Thymus (tissue), 11 donors: ENCODE data around the gene DCDC2. TPM values are rescaled to one million over a fixed set of nuclear protein-coding genes. Genes with fewer than 3 reads are reported as not detected.
A peak's percentile ranks its signal among the peaks of the same experiment; 100 is the strongest.
"Not testable (repeated sequence)": the region's sequence is repeated elsewhere in the genome, so short reads cannot be mapped to it uniquely, and the experiment has no call there.

ENCODE experiments used
- DNase-seq, 9 donors: peaks; one replicate each; pipeline ENCODE4 v3.0.0-alpha.2; 2013; ENCODE audit warnings: low spot score in 9 of 9, low read depth in 6 of 9, missing footprints in 1 of 9
- H3K27ac ChIP-seq, 2 donors: one replicate each; pipeline ENCODE4 v1.5.1; 2013; ENCODE audit warnings: control low read depth in 1 of 2, low read depth in 1 of 2, low read length in 1 of 2, mild to moderate bottlenecking in 1 of 2, moderate library complexity in 1 of 2
- H3K27me3 ChIP-seq, 2 donors: one replicate each; pipeline ENCODE4 v1.5.1; 2013; ENCODE audit warnings: low read length in 1 of 2; ENCODE audit not compliant: control insufficient read depth in 2 of 2, insufficient read depth in 1 of 2
- H3K36me3 ChIP-seq, 2 donors: one replicate each; pipeline ENCODE4 v1.5.1; 2013; ENCODE audit warnings: low read length in 1 of 2, mild to moderate bottlenecking in 1 of 2, moderate library complexity in 1 of 2; ENCODE audit not compliant: control insufficient read depth in 2 of 2, insufficient read depth in 2 of 2
- H3K4me1 ChIP-seq, 2 donors: one replicate each; pipeline ENCODE4 v1.5.1; 2013; ENCODE audit warnings: low read length in 2 of 2; ENCODE audit not compliant: control insufficient read depth in 2 of 2, insufficient read depth in 2 of 2
- H3K4me3 ChIP-seq, 2 donors: one replicate each; pipeline ENCODE4 v1.5.1; 2013; ENCODE audit warnings: low read length in 2 of 2, control low read depth in 1 of 2, mild to moderate bottlenecking in 1 of 2
- H3K9me3 ChIP-seq, 2 donors: one replicate each; pipeline ENCODE4 v1.5.1; 2013; ENCODE audit warnings: low read length in 1 of 2, mild to moderate bottlenecking in 1 of 2; ENCODE audit not compliant: control insufficient read depth in 2 of 2, insufficient read depth in 1 of 2
- WGBS: extraction: QIAGEN DNeasy Blood & Tissue Kit; methylation state at CpG from one replicate; pipeline ENCODE4 v1.1.7; 2013; 5-methylcytosine and 5-hydroxymethylcytosine counted together
- polyA plus RNA-seq: library from polyadenylated mRNA; stranded (reverse); fragments of 200-250 nt; gene quantifications from one replicate; pipeline ENCODE4 v1.2.3, GENCODE V29; 2013
- total RNA-seq: library from RNA; stranded (reverse); fragments of 120-200 nt; gene quantifications from one replicate; pipeline ENCODE4 v1.2.4, GENCODE V29; 2013
- donor health status: healthy.

Gene DCDC2
- total and polyA plus RNA-seq, 2 donors, result 0.19 to 0.25 TPM

GRCh38 chr6:24287239-24287638 is 70.6 kb downstream of the DCDC2 start:
- Histone ChIP-seq H3K4me3 (no peak overlapping the region), H3K36me3 (no peaks in the 10 kb centered on the region), H3K27ac (no peak overlapping the region), H3K27me3 (no peaks in the 10 kb centered on the region), H3K9me3 (no peaks in the 10 kb centered on the region), H3K4me1 (no peaks in the 10 kb centered on the region)
- 90% methylated on average over 5 of the region's 5 CpGs for WGBS
- no peak for DNase-seq

- Histone ChIP-seq H3K36me3 (no peaks in the 10 kb centered on the region), H3K4me3 (no peak overlapping the region), H3K27me3 (no peaks in the 10 kb centered on the region), H3K9me3 (no peaks in the 10 kb centered on the region), H3K27ac (no peak overlapping the region), H3K4me1 (no peaks in the 10 kb centered on the region)
- DNase-seq, result no peak
- 96% methylated on average over 10 of the region's 10 CpGs for WGBS
These were observed 73.9 kb downstream of the DCDC2 start for GRCh38 chr6:24284006-24284405.

DNA sequence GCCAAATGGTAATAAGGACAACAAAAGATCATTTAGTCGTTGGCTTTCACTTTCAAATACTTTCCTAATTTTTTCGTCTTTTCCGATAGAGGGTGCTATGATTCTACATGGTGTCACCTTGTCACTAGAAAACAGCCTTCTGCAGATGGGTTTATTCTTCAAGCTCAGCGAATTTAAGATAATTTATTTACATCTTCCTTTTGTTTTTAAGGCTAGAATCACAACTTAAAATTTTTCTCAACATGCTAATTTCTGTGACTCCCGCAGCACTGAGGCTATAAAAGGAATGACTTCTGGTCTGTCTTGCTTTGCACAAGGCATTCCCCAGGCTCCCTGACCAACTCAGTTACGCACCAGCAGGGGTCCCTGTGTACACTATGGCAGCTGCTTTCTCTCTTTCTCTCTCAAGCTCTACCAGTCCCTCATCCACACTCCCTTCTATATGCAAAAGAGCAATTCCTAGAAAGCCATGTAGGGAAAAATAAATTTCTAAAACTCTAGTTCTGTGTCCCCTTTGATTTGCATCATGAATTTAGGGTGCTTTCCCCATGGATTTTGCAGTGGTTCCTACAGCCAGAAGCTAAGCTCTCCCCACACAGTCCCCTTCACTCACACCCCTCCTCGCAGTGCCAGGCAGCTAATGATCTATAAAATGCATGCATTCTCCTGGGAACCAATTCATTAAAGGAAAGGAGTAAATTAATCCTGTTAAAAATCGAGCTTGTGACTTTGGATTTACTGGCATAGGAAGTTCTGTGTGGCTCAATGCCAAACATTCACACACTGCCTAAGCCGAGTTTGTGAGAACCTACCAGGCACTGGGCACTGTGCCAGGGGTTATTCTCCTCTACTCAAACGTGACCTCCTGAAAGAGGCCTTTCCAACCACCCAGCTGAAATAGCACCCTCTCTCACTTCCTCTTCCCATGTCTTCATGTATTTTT is 74.5 kb downstream of the DCDC2 start:
- Histone ChIP-seq H3K4me1 (no peaks in the 10 kb centered on the region), H3K36me3 (no peaks in the 10 kb centered on the region), H3K27ac (no peak overlapping the region), H3K27me3 (no peaks in the 10 kb centered on the region), H3K4me3 (no peak overlapping the region), H3K9me3 (no peaks in the 10 kb centered on the region)
- DNase-seq, result peak; percentile 13 to 66 (median 36)
- 8% methylated on average over 10 of the region's 10 CpGs for WGBS

DNA sequence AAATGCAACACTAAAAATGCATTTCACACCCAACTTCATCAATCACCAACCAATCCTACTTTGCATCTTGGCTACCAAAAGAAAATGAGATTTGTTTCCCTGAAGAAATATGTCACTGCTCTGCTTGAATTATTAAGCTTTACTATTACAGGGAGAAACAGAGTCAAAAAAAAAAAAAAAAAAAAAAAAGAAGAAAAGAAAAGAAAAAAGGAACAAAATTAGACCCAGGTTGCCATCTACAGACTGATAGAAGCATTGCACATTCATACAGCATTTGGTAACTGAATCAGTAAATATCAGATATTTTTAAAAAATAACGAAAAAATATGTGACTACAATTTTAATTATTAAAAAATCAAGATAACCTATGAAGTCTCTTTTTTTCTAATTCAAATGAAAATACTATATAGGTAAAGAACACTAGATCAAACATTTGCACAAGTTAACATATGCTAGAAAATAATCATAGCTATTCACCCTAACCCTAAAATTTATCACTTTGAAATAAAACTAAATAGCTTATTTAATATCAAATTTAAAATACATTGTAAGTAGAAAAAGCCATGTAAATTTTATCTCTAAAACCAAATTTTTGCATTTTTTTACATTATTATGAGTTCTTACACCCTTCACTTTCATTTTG is 83.3 kb downstream of the DCDC2 start:
- peak in 1 of 9 donors; percentile 16 for DNase-seq
- Histone ChIP-seq H3K27me3 (no peaks in the 10 kb centered on the region), H3K4me3 (no peak overlapping the region), H3K27ac (no peak overlapping the region), H3K9me3 (no peaks in the 10 kb centered on the region), H3K36me3 (no peaks in the 10 kb centered on the region), H3K4me1 (no peaks in the 10 kb centered on the region)
- 5% methylated on average over 1 of the region's 1 CpG for WGBS

DNA sequence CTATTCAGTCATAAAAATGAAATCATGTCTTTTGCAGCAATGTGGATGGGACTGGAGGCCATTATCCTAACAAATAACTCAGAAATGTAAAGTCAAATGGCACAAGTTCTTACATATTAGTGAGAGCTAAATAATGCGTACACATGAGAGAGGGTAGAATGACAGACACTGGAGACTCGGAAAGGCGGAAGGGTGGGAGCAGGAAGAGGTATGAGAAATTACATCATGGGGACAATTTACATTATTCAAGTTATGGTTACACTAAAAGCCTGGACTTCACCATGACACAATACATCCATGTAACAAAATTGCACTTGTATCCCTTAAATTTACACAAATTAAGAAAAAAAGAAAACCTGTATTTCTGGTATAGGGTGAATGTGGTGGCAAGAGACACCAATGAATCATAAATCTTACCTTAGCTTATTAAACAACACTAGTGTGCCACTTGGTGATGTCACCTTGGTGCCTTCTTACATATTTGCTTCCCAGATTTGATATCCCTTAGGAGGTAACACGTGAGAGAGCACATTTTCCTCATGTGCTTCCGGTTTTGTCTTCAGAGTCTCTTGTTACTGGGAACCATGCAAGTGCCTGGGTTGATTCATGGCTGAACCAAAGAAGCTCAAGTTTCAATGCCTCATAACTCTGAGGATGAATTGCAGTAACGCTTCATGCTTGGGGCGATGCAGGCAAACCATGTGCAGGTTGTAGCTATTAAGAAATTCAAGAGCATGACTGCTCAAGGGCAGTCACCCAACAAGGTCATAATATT is 84.6 kb downstream of the DCDC2 start:
- peak in 1 of 9 donors; percentile 4 for DNase-seq
- no peaks in the 10 kb centered on the region for H3K27me3 ChIP-seq
- H3K4me1 ChIP-seq, result no peaks in the 10 kb centered on the region
- H3K4me3 ChIP-seq, result no peak overlapping the region
- no peaks in the 10 kb centered on the region for H3K36me3 ChIP-seq
- H3K9me3 ChIP-seq, result no peaks in the 10 kb centered on the region
- 88% methylated on average over 7 of the region's 7 CpGs for WGBS
- H3K27ac ChIP-seq, result no peak overlapping the region

DNA sequence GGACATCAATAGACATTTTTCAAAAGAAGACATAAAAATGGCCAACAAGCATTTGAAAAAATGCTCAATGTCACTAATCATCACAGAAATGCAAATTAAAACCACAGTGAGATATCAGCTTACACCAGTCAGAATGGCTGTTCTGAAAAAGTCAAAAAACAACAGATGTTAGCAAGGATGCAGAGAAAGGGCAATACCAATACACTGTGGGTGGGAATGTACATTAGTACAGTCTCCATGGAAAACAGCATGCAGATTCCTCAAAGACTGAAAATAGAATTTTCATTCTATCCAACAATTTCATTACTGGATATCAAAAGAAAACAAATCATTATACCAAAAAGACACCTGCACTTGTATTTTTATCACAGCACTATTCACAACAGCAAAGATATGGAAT is 85.3 kb downstream of the DCDC2 start:
- Histone ChIP-seq H3K27me3 (no peaks in the 10 kb centered on the region), H3K4me3 (no peak overlapping the region), H3K4me1 (no peaks in the 10 kb centered on the region), H3K9me3 (no peaks in the 10 kb centered on the region), H3K36me3 (no peaks in the 10 kb centered on the region), H3K27ac (no peak overlapping the region)
- DNase-seq, result no peak

GRCh38 chr6:24272148-24272547 is 85.7 kb downstream of the DCDC2 start:
- no peaks in the 10 kb centered on the region for H3K9me3 ChIP-seq
- no peak overlapping the region for H3K4me3 ChIP-seq
- no peak for DNase-seq
- 99% methylated on average over 1 of the region's 1 CpG for WGBS
- no peaks in the 10 kb centered on the region for H3K4me1 ChIP-seq
- no peak overlapping the region for H3K27ac ChIP-seq
- H3K36me3 ChIP-seq, result no peaks in the 10 kb centered on the region
- no peaks in the 10 kb centered on the region for H3K27me3 ChIP-seq

DNA sequence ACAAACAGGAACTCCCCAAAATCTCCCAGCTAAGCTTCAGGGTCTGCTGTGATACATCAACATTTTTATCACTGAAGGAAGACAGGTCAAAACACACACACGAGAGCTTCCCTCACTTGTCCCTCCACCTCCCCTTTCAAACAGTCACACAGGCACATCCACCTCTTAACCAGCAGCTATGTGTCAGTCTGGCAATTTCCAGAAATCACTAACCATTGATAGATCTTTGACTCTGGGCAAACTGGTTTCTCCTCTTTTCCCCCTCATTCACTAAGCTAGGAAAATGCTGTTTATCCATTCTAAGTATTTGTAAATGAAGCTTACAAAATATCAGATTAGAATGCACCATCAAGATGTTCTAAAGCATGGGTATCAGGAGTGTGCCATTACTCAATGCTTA is 87.8 kb downstream of the DCDC2 start:
- no peaks in the 10 kb centered on the region for H3K36me3 ChIP-seq
- H3K9me3 ChIP-seq, result no peaks in the 10 kb centered on the region
- 96% methylated on average over 1 of the region's 1 CpG for WGBS
- DNase-seq, result no peak
- no peaks in the 10 kb centered on the region for H3K27me3 ChIP-seq
- no peak overlapping the region for H3K27ac ChIP-seq
- no peaks in the 10 kb centered on the region for H3K4me1 ChIP-seq
- no peak overlapping the region for H3K4me3 ChIP-seq

DNA sequence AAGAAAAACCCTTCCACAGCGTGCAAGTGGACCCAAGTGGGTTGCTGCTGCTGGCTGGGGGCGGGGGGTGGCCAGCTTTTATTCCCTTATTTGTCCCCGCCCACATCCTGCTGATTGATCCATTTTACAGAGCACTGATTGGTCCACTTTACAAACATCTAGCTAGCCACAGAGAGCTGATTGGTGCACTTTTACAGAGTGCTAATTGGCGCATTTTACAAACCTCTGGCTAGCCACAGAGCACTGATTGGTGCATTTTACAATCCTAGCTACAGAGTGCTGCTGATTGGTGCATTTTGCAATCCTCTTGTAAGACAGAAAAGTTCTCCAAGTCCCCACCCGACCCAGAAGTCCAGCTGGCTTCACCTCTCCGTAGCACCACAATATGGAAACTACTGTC is 99.6 kb downstream of the DCDC2 start:
- H3K9me3 ChIP-seq, H3K36me3 ChIP-seq, H3K27me3 ChIP-seq, DNase-seq, H3K4me3 ChIP-seq, H3K4me1 ChIP-seq, H3K27ac ChIP-seq: not testable (repeated sequence)
- 95% methylated on average over 6 of the region's 6 CpGs for WGBS
